Lung microvascular endothelial cell (primary cell): ENCODE measurements around the gene RECK. TPM values are rescaled to one million over a fixed set of nuclear protein-coding genes. Genes with fewer than 3 reads are reported as not detected.

Source experiments
- total RNA-seq: library from RNA; depleted of rRNA; stranded (reverse); fragments of >200 nt; gene quantifications from 2 replicates; pipeline ENCODE4 v1.2.1, GENCODE V29; 2014

RECK gene
- total RNA-seq, 1 donor from 2014 or later: 25.0 TPM

Other genes starting within 250 kb of the RECK start
- 0.20 and 2.0 TPM in 2 replicates for gene NPR2, start 245.3 kb upstream of the RECK start, total RNA-seq
- gene SPAG8, start 224.7 kb upstream of the RECK start, total RNA-seq: not detected in 2 replicates
- 2.6 and 10.7 TPM in 2 replicates for gene HINT2, start 221.9 kb upstream of the RECK start, total RNA-seq
- gene FAM221B, start 208.2 kb upstream of the RECK start, total RNA-seq: not detected in 2 replicates
- gene TMEM8B, start 207.7 kb upstream of the RECK start, total RNA-seq: under 0.01 and 0.22 TPM in 2 replicates
- not detected in 2 replicates for gene OR13J1, start 166.5 kb upstream of the RECK start, total RNA-seq
- 1.8 and 4.1 TPM in 2 replicates for gene HRCT1, start 130.7 kb upstream of the RECK start, total RNA-seq
- gene SPAAR, start 127.4 kb upstream of the RECK start, total RNA-seq: 1.8 and 3.5 TPM in 2 replicates
- not detected in 2 replicates for gene OR2S2, start 78.8 kb upstream of the RECK start, total RNA-seq
- 42.3 and 52.2 TPM in 2 replicates for gene GLIPR2, start 99.8 kb downstream of the RECK start, total RNA-seq
- gene CCIN, start 132.5 kb downstream of the RECK start, total RNA-seq: under 0.01 and 0.22 TPM in 2 replicates
- 221 and 243 TPM in 2 replicates for gene CLTA, start 154.0 kb downstream of the RECK start, total RNA-seq
- gene GNE, start 221.5 kb downstream of the RECK start, total RNA-seq: 9.2 and 13.5 TPM in 2 replicates